Psoas muscle (tissue), 8 donors: Measurements from ENCODE around the gene PRKCA. TPM values are rescaled to one million over a fixed set of nuclear protein-coding genes. Genes with fewer than 3 reads are reported as not detected.

ENCODE experiments used
- ATAC-seq, 4 donors: fragments of 200-7000 bp; cut with Tn5 transposase; one replicate each; pipeline ENCODE4 v1.9.1; 2020; ENCODE audit warnings: moderate library complexity in 3 of 4, mild to moderate bottlenecking in 2 of 4
- DNase-seq, 2 donors: peaks; one replicate each; pipeline ENCODE4 v3.0.0-alpha.2; 2020
- H3K27ac ChIP-seq: fragments of 200-600 bp; one replicate; pipeline ENCODE4 v1.8.0; 2022
- H3K27me3 ChIP-seq, 3 donors: fragments of 200-600 bp in 1 of 3; one replicate each; pipeline versions ENCODE4 v1.6.1 to v1.8.0; 2013 to 2022; ENCODE audit warnings: low read length in 2 of 3, mild to moderate bottlenecking in 2 of 3, moderate library complexity in 1 of 3; ENCODE audit not compliant: insufficient read depth in 3 of 3
- H3K36me3 ChIP-seq, 2 donors: fragments of 200-600 bp in 1 of 2; one replicate each; pipeline versions ENCODE4 v1.6.1 to v1.8.0; 2013 to 2022; ENCODE audit warnings: low read depth in 1 of 2, mild to moderate bottlenecking in 1 of 2, moderate library complexity in 1 of 2; ENCODE audit not compliant: insufficient read depth in 1 of 2
- H3K4me1 ChIP-seq: fragments of 200-600 bp; one replicate; pipeline ENCODE4 v1.8.0; 2022
- H3K4me3 ChIP-seq: fragments of 200-600 bp; one replicate; pipeline ENCODE4 v1.8.0; 2022; ENCODE audit warnings: mild to moderate bottlenecking
- H3K9me3 ChIP-seq: fragments of 200-600 bp; one replicate; pipeline ENCODE4 v1.8.0; 2022
- WGBS, 3 donors: extraction: QIAGEN DNeasy Blood & Tissue Kit; methylation state at CpG; one replicate each; pipeline versions ENCODE4 v1.1.6 to v1.1.7; 2013; 5-methylcytosine and 5-hydroxymethylcytosine counted together
- intact Hi-C, 2 donors: fragments of 100-400 bp; cut with DNase I; formaldehyde crosslinking; loops; one replicate each; pipeline versions ENCODE4 v1.11.0 to v1.14.2; 2022
- polyA plus RNA-seq, 3 donors: library from polyadenylated mRNA; stranded (reverse); fragments of 200-250 nt; gene quantifications; one replicate each; pipeline ENCODE4 v1.2.3, GENCODE V29; 2013
- total RNA-seq, 4 donors: library from RNA; stranded (reverse); fragmentation: NEBNext Ultra II Directional in 2 of 4; extraction: Animal tissue kit (Norgen Biotek cat#: 25700) in 2 of 4; gene quantifications; one replicate each; pipeline versions ENCODE4 v1.2.1 to v1.2.4, GENCODE V29; 2021 to 2023
- TF ChIP-seq, protein P1 (sequence below): fragments of 200-600 bp; IDR thresholded peaks from one replicate; pipeline ENCODE4 v1.8.0; 2022; ENCODE audit warnings: antibody characterized with exemption
- donor health status: healthy with polysubstance abuse.
- donor health status: DM: no; HTN: no; CAD: no; lungs with moderate emphysema.
- donor health status: Bipolar disorder and iron deficiency.
- donor health status: healthy.
- donor health status: DM: yes; HTN: yes; CAD: no.
- donor health status: DM: no; HTN: no; CAD: no.
- donor health status: DM: no; HTN: no; CAD: no.
- donor health status: DM: yes; HTN: yes; CAD: no.

Gene PRKCA
- total and polyA plus RNA-seq, 7 donors = 0.35 to 15.5 (median 8.2) TPM

DNA sequence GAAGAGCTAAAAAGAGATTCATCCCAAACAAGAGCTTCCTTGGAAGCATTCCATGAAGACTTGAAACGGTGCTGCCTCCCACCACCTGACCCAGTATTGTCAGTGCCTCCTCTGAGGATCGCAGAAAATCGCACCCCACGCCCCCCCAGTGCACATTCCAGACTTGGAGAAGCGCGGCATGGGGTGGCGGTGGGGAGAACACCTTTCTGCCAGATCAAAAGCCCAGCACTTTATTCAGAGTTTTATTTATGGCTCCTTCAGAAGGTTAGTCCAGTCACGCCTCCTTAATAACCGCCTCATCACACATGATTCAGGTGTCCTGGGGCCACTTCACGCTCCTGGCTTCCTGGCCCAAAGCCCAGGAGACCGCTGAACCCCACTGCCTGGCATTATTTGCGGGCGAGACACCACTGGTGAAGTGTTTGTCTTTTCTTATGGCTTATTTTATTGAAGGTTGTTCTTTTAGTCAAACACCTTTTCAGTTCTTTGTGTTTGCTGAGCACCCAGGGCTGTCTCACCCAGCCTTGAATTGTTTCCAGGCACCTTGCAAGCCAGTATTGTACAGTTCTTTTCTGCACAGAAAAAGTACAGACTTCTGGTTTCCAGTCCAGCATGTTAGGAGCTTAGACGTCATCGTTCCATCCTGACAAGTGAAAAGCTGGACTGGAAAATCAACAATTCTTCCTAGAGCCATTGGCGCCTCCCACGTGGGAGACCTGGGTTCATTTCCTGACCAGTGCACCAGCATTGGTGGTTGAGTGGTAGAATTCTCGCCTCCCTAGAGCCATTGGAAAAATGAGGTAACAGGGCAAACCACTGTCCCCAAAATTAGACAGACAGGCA, 452.9 kb downstream of the PRKCA start:
- Histone ChIP-seq H3K4me1 (no peaks in the 10 kb centered on the region), H3K27me3 (no peaks in the 10 kb centered on the region), H3K27ac (no peak overlapping the region), H3K4me3 (no peak overlapping the region), H3K36me3 (no peaks in the 10 kb centered on the region), H3K9me3 (no peaks in the 10 kb centered on the region)
- WGBS, 3 donors = 70 to 81% (median 80%) methylated on average over 18 of the region's 18 CpGs
- TF ChIP-seq, protein P1, sequence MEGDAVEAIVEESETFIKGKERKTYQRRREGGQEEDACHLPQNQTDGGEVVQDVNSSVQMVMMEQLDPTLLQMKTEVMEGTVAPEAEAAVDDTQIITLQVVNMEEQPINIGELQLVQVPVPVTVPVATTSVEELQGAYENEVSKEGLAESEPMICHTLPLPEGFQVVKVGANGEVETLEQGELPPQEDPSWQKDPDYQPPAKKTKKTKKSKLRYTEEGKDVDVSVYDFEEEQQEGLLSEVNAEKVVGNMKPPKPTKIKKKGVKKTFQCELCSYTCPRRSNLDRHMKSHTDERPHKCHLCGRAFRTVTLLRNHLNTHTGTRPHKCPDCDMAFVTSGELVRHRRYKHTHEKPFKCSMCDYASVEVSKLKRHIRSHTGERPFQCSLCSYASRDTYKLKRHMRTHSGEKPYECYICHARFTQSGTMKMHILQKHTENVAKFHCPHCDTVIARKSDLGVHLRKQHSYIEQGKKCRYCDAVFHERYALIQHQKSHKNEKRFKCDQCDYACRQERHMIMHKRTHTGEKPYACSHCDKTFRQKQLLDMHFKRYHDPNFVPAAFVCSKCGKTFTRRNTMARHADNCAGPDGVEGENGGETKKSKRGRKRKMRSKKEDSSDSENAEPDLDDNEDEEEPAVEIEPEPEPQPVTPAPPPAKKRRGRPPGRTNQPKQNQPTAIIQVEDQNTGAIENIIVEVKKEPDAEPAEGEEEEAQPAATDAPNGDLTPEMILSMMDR = no peak
- intact Hi-C loops = no loop called here
- DNase-seq (no peak), ATAC-seq (peak in 1 of 4 donors; percentile 38)

DNA sequence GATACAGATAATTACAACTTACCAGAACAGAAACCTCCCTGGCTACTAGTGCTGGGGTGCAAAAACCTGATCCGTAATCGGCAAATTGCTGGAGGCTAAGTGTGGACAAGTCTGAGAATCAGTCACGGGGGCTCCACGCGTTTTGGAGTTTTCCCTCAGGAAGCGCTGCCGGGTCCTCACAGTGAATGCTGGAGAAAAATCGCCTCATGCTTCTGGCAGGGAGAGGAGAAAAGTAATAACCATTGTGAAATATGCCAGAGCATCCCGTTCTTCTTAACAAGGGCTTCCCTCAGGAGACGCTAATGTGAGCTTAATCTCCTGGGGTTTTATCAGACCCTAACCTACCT, 453.5 kb downstream of the PRKCA start:
- Histone ChIP-seq H3K9me3 (no peaks in the 10 kb centered on the region), H3K4me3 (no peak overlapping the region), H3K27ac (no peak overlapping the region), H3K27me3 (no peaks in the 10 kb centered on the region), H3K36me3 (no peaks in the 10 kb centered on the region), H3K4me1 (no peaks in the 10 kb centered on the region)
- TF ChIP-seq, protein P1 = no peak
- ATAC-seq (no peak), DNase-seq (no peak)
- WGBS, 3 donors = 69 to 78% (median 73%) methylated on average over 10 of the region's 10 CpGs
- intact Hi-C loops = no loop called here

DNA sequence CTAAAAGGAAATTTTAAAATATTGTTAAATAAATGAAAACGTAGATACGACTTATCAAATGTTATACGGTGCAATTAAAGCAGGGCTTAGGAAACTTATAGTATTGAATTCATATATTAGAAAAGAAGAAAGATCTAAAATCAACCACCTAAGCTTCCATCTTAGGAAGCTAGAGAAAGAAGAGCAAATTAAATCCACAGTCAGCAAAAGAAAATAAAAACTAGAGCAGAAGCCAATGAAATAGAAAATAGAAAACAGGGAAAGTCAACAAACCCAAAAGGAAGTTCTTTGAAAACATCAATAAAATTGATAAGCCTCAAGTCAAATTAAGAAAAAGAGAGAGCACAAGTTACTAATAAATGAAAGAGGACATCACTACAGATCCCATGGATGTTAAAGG, 457.9 kb downstream of the PRKCA start:
- intact Hi-C loops = no loop called here
- Histone ChIP-seq H3K27me3 (no peaks in the 10 kb centered on the region), H3K4me3 (no peak overlapping the region), H3K36me3 (no peaks in the 10 kb centered on the region), H3K27ac (no peak overlapping the region), H3K4me1 (no peaks in the 10 kb centered on the region), H3K9me3 (no peaks in the 10 kb centered on the region)
- TF ChIP-seq, protein P1 = no peak
- DNase-seq = no peak
- WGBS, 3 donors = 96 to 99% (median 97%) methylated on average over 3 of the region's 3 CpGs
- no peak for ATAC-seq

DNA sequence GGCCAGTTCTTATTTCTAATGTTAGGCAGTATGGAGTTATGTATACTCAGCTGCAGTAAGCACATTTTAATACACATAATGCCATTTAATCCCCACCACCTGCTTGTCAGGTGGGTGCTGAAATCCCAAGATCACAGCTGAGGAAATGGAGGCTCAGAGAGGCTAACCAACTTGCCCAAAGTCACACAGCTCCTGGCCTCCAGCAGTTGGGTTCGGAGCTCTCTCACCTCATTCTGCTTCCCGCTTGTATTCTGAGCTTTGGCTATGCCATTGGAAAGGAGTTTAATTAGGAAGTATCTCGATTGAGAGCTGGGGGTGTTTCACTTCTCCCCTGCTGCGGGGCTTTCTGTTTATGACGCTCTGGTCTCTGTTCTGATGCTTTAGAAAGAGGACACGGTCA, 459.9 kb downstream of the PRKCA start:
- TF ChIP-seq, protein P1 = no peak
- intact Hi-C loops = no loop called here
- Histone ChIP-seq H3K9me3 (no peaks in the 10 kb centered on the region), H3K4me1 (no peaks in the 10 kb centered on the region), H3K27ac (no peak overlapping the region), H3K27me3 (no peaks in the 10 kb centered on the region), H3K36me3 (no peaks in the 10 kb centered on the region), H3K4me3 (no peak overlapping the region)
- no peak for DNase-seq
- WGBS, 3 donors = 80 to 85% (median 84%) methylated on average over 6 of the region's 6 CpGs
- ATAC-seq = no peak

DNA sequence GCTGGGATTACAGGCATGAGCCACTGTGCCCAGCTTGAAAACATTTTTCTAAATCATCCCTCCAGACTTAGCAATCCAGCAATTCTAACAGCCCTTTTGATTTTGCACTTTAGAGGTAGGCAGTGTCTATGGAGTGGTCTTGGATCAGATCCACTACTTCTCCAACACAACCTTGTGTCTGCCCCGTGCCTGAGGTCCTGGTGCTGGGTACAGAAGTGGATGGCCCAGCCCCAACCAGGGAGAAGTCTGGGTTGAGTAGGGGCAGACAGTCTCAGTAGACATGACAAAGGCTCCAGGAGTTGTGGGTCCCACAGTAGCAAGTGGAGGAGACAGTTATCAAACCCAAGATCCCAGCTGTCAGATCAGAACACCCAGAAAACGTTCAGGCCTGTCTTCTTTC, 460.6 kb downstream of the PRKCA start:
- no peak for DNase-seq
- Histone ChIP-seq H3K27me3 (no peaks in the 10 kb centered on the region), H3K27ac (no peak overlapping the region), H3K4me3 (no peak overlapping the region), H3K4me1 (no peaks in the 10 kb centered on the region), H3K9me3 (no peaks in the 10 kb centered on the region), H3K36me3 (no peaks in the 10 kb centered on the region)
- TF ChIP-seq, protein P1 = no peak
- WGBS, 3 donors = 64 to 77% (median 76%) methylated on average over 2 of the region's 2 CpGs
- ATAC-seq = no peak
- intact Hi-C loops = no loop called here
